Measurements from ENCODE around the gene SIN3B.

DNA sequence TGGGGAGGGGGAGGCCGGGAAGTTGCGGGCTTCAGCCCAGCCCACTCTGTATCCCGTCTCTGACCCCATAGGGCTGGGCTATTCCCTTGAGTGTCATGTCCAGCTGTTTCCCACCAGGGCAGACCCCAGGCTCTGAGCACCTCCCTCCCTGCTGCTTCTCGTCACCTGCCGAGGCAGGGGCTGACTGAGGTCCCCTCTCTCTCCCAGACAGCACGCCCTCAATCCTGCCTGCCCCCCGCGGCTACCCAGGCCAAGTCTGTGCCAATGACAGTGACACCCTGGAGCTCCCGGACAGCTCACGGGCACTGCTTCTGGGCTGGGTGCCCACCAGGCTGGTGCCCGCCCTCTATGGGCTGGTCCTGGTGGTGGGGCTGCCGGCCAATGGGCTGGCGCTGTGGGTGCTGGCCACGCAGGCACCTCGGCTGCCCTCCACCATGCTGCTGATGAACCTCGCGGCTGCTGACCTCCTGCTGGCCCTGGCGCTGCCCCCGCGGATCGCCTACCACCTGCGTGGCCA, 60.2 kb downstream of the SIN3B start:
- TF ChIP-seq REST (IDR thresholded peaks at IDR 0.05) (no peak), CTCF (IDR thresholded peaks at IDR 0.05) (no peak), POLR2A (IDR thresholded peaks at IDR 0.05; ENCODE audit: low read length) (no peak), CHD2 (IDR thresholded peaks at IDR 0.05; ENCODE audit: low read length, partially characterized antibody) (no peak), PBX3 (IDR thresholded peaks at IDR 0.05) (no peak), PHF8 (IDR thresholded peaks at IDR 0.05; ENCODE audit: borderline replicate concordance, low read depth) (no peak), JUNB (IDR thresholded peaks at IDR 0.05) (no peak), HEYL (CRISPR knock-in tag; IDR thresholded peaks at IDR 0.05) (no peak), NR3C1 (IDR thresholded peaks at IDR 0.05) (no peak)
- TF ChIP-seq, protein P1, sequence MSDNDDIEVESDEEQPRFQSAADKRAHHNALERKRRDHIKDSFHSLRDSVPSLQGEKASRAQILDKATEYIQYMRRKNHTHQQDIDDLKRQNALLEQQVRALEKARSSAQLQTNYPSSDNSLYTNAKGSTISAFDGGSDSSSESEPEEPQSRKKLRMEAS (IDR thresholded peaks at IDR 0.05): no peak
